ENCODE measurements around the gene TMEM120B.

The TMEM120B gene

DNA sequence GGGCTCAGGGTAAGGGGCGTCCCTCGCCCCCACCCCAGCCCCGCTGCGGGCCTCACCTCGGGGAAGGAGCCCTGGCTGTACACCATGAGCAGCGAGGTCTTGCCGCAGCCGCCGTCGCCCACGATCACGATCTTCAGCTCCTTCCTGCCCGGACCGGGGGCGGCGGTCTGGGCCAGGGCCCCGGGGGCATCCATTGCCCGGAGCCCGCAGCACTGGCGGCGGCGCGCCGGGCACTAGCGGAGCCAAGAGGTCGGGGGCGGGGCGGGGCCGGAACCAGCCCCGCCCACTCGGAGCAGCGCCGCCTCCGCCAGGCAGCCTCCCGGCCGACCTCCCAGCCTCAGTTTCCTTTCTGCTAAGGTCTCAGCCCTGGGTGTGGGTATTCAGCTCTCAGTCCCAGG lies 80.9 kb downstream of the TMEM120B start, which contains the start of gene RHOF:
RHOF (minus strand) TSS at position 249 of the 398 bp plus-strand sequence; CDS start at position 194, 55 bp downstream.
- CTCF ChIA-PET, result interaction anchor here (0.5 to 32.5 kb wide), 37 partner anchors 6 to 288 kb away, joined by 3 to 1100 read pairs (median 7); partner anchors contain the start of genes PSMD9, RHOF, SETD1B and TMEM120B
- H3K4me3 ChIP-seq (ENCODE audit: low read depth, low read length), result peak within 1 kb of the TSS; percentile 59
- TF ChIP-seq, protein P1, sequence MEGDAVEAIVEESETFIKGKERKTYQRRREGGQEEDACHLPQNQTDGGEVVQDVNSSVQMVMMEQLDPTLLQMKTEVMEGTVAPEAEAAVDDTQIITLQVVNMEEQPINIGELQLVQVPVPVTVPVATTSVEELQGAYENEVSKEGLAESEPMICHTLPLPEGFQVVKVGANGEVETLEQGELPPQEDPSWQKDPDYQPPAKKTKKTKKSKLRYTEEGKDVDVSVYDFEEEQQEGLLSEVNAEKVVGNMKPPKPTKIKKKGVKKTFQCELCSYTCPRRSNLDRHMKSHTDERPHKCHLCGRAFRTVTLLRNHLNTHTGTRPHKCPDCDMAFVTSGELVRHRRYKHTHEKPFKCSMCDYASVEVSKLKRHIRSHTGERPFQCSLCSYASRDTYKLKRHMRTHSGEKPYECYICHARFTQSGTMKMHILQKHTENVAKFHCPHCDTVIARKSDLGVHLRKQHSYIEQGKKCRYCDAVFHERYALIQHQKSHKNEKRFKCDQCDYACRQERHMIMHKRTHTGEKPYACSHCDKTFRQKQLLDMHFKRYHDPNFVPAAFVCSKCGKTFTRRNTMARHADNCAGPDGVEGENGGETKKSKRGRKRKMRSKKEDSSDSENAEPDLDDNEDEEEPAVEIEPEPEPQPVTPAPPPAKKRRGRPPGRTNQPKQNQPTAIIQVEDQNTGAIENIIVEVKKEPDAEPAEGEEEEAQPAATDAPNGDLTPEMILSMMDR (IDR thresholded peaks at IDR 0.05; ENCODE audit: insufficient read depth, low read length, missing control alignments), result no peak
- POLR2A ChIA-PET, result interaction anchor here (0.5 to 3.9 kb wide), 6 partner anchors 9 to 189 kb away, joined by 3 to 39 read pairs (median 8); partner anchors contain the start of genes PSMD9 and SETD1B
- DNase-seq (ENCODE audit: low read depth, low spot score), result no peak

DNA sequence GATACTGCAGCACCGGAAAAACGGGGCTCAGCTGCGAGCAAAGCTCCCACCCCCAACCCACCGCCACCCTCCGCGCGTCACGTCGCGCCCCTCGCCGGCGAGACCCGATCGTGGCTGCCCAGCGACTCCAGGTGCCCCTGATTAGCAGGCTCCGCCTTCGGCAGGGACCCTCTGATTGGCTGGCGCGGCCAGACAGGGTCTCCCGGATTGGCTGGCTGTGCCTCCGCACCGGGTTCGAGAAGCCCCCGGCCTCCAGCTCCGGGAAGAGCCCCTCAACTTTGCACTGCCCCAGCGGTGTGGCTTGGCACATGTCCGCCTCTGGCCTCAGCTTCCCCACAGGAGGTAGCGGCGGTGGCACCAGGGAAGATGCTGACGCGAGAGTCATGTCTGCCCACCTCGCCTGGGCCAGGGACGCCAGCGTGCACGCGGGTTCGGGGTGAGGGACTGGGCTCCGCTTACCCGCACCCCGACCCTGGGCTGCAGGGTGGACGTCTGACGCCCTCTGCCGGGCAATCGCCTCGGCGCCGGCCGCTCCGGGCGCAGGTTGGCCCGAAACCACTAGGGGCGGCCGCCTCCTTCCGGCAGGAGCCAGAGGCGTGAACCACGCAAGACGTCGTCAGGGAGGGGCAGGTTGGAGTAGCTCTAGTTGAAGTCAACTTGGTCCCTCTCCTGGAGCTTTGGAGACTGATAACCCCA lies 81.4 kb downstream of the TMEM120B start:
- ChIA-PET POLR2A (interaction anchor here (0.7 to 3.9 kb wide), 8 partner anchors 9 to 158 kb away, joined by 3 to 39 read pairs (median 4); partner anchors contain the start of genes PSMD9, SETD1B and TMEM120B), CTCF (interaction anchor here (0.5 to 32.5 kb wide), 63 partner anchors 7 to 311 kb away, joined by 3 to 1100 read pairs (median 5); partner anchors contain the start of genes CFAP251, MORN3, PSMD9 and RHOF)
- peak overlapping the region; percentile 59 for H3K4me3 ChIP-seq (ENCODE audit: low read depth, low read length)
- TF ChIP-seq, protein P1 (IDR thresholded peaks at IDR 0.05; ENCODE audit: insufficient read depth, low read length, missing control alignments), result peak; percentile 100
- DNase-seq (ENCODE audit: low read depth, low spot score), result peak; percentile 69

DNA sequence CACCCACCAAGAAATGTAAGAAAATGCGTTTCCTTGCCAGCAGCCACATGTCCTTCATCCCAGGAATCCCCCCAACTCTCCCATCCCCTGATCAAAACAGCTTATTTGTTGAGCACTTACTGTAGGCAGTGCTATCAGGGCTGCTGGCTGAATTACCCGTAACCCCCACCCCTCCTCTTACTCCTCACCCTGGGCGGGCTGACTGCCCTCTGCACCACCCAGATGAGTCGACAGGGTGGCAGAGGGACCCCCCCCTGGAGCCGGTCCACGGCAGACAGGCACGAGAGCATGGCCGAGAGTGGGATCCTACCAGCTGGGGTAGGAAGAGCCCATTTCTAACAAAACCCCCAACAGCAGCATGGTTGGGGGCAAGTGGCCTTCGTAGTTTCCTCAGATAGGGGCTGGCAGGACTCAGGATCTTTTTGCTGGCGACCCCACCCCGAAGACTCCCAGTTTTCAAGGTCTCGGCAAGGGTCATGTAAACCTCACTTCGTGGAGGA lies 82.0 kb downstream of the TMEM120B start:
- CTCF ChIA-PET, result interaction anchor here (0.8 to 32.5 kb wide), 59 partner anchors 7 to 312 kb away, joined by 3 to 1100 read pairs (median 5); partner anchors contain the start of genes CFAP251, MORN3, PSMD9 and RHOF
- POLR2A ChIA-PET, result interaction anchor here (0.6 to 3.9 kb wide), 10 partner anchors 9 to 258 kb away, joined by 3 to 39 read pairs (median 4); partner anchors contain the start of genes PSMD9, SETD1B and TMEM120B
- H3K4me3 ChIP-seq (ENCODE audit: low read depth, low read length), result peak overlapping the region; percentile 26
- DNase-seq (ENCODE audit: low read depth, low spot score), result no peak
- TF ChIP-seq, protein P1 (IDR thresholded peaks at IDR 0.05; ENCODE audit: insufficient read depth, low read length, missing control alignments), result no peak

DNA sequence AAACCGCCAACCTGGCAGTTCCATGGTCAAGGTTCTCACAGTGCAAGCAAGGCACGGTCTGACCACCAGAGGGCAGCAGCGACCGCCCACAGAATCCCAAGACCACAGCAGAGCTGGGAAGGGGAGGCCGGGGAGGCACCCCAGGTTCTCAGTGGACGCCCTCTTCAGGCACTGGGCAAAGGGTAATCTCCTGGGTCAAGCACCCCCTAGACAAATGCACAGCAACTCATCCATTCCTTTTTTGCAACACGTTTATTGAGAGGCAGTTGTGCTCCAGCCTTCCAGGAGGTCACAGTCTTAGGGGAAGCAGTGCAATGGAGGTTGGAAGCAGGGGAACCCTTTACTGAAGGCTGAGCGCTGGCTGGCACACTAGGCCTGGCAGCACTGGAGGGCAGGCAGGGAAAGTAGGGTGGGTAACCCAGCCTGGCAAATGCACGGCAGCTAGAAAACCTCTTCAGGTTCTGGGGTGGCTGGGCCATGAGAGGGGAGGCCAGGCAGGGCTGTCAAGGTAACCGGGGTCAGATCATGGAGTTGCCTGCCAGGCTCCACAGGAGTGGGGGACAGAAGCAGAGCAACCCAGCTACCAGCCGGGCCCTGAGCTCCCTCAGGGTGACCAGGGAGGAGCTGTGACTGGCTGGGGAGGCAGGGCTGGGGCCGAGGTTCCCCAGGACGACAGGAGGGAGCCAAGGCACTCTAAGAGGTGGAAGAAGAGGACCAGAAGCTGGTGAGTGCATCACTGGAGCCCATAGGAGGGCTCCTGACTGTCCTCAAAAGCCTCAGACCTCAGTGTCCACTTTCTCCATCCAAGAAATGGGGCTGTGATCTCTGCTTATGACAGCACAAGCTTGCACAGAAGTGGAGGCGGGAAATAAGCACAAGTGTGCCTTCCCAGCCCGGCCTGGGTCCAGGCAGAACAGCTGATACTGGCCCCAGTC lies 82.7 kb downstream of the TMEM120B start:
- ChIA-PET POLR2A (interaction anchor here (0.6 to 3.9 kb wide), 8 partner anchors 8 to 259 kb away, joined by 3 to 39 read pairs (median 4); partner anchors contain the start of genes PSMD9 and SETD1B), CTCF (interaction anchor here (0.9 to 32.5 kb wide), 37 partner anchors 8 to 313 kb away, joined by 3 to 1100 read pairs (median 6); partner anchors contain the start of genes PSMD9, RHOF, SETD1B and TMEM120B)
- DNase-seq (ENCODE audit: low read depth, low spot score), result no peak
- peak overlapping the region; percentile 26; the same call in 1 of the 2 replicates for H3K4me3 ChIP-seq (ENCODE audit: low read depth, low read length)
- TF ChIP-seq, protein P1 (IDR thresholded peaks at IDR 0.05; ENCODE audit: insufficient read depth, low read length, missing control alignments), result peak; percentile 96

DNA sequence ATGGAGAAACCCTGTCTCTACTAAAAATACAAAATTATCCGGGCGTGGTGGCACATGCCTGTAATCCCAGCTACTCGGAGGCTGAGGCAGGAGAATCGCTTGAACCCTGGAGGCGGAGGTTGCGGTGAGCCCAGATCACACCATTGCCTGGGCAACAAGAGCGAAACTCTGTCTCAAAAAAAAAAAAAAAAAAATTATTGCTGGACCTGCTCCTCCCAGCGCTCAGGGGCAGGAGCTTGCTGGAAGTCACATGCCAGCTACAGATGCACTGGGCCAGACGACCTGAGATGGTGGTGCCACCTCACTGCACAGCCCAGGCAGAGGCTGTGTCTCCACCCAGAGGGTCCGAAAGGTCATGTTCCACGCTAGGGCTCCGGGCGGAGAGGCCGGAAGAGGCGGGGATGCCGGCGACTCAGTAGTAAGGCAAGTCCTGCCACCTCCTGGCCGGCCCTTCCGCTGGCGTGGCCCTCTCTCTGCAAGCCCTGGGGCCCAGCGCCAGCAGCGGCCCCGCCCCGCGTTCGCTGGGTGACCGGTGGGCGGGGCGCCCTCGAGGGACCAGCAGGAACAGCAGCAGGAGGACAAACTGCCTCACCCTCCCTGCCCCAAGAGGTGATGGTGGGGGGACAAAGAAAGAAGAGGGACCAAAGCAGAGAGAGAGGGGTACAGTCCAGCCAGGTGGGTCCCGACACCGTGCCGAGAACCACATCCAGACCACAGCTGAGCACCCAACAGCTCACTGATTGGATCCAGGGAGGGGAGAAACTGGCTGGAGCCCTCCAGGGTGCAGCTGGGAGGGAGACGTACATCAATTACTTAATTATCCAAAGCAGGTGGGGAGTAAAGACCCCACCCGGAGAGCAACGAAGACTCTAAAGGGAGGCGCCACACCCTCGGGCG lies 84.6 kb downstream of the TMEM120B start:
- no peak for DNase-seq (ENCODE audit: low read depth, low spot score)
- H3K4me3 ChIP-seq (ENCODE audit: low read depth, low read length), result peak overlapping the region; percentile 38
- TF ChIP-seq, protein P1 (IDR thresholded peaks at IDR 0.05; ENCODE audit: insufficient read depth, low read length, missing control alignments), result peak; percentile 35
- ChIA-PET POLR2A (interaction anchor here (0.6 to 3.9 kb wide), 3 partner anchors 14 to 95 kb away, joined by 3 to 39 read pairs (median 12); partner anchors contain the start of gene PSMD9), CTCF (interaction anchor here (0.9 to 32.5 kb wide), 11 partner anchors 9 to 244 kb away, joined by 3 to 1100 read pairs (median 70); partner anchors contain the start of genes PSMD9, RHOF, SETD1B and TMEM120B)

Measured in AG04449 (cell line).